Non-pigmented ciliary epithelial cell (primary cell): ENCODE data around the gene CALD1.

Experiments
- DNase-seq: peaks from one replicate; pipeline ENCODE4 v3.0.0-alpha.2; 2010; ENCODE audit warnings: low read depth

Gene CALD1

GRCh38 chr7:134828361-134828760 lies 48.9 kb downstream of the CALD1 start:
- DNase-seq: no peak

- no peak for DNase-seq
Measured at GRCh38 chr7:134829380-134829986, 50.0 kb downstream of the CALD1 start.

DNA sequence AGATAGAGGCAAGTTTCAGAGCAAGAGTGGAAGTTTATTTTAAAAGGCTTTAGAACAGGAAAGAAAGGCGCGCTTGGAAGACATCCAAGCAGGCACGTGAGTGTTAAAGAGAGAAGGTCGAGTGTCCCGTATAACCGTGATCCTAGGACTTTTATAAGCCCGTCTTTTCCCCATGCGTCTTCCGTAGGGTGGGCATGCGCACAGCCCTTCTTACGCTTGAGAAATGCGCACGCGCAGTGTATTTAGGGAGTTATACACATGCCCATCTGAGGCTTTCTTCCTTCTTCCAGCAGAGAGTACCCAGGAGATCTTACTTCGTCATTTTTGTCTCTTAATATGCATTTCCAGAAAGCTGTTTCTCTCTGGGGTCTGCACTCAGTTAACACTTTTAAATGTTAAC lies 52.4 kb downstream of the CALD1 start:
- DNase-seq: no peak

DNA sequence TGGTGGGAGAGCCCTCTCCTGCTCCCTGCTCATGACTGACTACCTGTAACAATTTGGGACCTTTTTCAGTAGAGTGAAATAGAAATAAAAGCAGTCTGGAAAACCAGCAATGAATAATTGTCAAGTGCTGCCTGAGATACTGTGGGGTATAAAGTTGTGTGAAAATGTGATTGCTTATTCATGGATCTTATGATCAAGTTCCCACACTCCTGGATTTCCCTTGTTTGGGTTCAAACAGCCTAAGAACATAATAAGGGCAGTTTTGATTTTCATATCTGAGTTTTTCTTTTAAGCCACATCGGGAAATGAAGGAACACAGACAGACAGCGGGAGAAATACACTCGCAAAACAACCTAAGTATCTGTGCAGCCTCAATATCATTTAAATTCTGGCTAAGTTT lies 52.9 kb downstream of the CALD1 start:
- no peak for DNase-seq

DNA sequence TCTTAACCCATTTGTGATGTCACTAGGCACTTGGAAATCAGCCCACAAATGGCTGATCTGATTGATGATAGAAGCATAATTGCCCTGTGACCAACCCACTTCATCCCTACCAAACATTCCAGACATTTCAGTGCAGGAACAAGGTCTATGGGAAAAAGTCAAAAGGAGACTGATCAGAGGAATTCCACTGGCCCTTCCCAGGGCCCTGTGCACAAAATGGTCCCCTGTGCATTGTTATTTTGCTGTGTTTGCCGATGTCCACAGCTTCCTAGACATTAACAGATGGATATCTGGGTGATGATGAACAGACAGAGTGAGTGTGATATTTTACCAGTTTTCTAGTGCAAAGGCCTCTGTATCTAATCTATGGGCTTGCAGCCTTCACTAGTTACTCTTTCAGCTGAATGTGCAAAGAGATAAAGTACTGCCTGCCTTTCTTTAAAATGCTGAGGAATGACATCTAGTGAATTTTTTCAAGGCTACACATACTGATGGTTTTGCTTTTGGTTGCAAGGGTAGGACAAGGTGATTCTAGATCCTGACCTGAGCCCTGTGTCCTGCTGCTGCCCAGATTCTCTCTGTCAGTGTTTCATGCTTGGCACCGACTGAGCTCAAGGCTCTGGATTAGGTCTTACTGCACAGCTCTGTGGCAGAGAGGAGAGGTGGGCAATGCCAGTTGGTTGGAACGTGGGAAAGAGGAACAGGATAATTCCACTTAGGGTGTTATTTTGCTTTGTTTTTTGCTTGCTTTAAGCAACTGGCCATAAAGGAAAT lies 55.4 kb downstream of the CALD1 start:
- DNase-seq: no peak

DNA sequence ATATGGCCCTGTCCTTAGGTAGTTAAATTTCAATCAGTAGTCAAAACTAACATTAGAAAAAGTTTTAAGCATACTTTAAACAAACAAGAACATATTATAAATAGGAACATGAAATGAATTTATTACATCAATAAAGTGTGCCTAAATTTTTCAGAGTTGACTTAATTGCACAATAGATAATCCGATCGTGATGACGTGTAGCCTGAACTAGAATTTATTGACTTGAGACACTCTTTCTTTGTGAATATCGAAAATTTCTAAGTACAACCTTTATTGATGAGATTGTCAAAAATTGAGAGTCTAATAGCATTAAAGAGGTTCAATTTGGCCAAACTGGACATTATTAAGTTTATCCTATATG lies 56.0 kb downstream of the CALD1 start:
- DNase-seq: no peak

- DNase-seq: no peak
Measured at GRCh38 chr7:134836447-134836846, 57.0 kb downstream of the CALD1 start.

- DNase-seq: no peak
Measured at GRCh38 chr7:134839298-134839697, 59.9 kb downstream of the CALD1 start.

GRCh38 chr7:134842062-134842461 lies 62.6 kb downstream of the CALD1 start:
- DNase-seq: no peak

GRCh38 chr7:134842886-134843430 lies 63.5 kb downstream of the CALD1 start:
- no peak for DNase-seq

DNA sequence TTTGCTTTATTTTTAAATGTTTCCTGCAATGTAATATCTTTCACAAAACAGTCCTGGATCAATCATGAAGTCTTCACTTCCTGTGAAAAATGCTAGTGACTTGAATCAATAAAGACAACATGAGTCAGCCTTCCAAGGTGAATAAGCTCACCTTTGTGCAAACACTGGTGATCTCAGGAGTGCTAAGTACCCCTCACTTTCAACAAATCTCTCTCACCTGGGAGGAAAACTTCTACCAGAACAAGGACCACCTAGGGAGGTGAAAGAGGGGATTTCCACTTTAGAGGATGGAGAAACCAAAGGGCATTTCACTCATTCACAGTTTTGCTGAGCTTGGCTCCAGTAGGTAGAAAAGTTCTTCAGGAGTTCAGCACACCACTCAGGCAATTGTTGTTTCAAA lies 64.8 kb downstream of the CALD1 start:
- DNase-seq: no peak

- DNase-seq: no peak
Measured at GRCh38 chr7:134845461-134845860, 66.0 kb downstream of the CALD1 start.

DNA sequence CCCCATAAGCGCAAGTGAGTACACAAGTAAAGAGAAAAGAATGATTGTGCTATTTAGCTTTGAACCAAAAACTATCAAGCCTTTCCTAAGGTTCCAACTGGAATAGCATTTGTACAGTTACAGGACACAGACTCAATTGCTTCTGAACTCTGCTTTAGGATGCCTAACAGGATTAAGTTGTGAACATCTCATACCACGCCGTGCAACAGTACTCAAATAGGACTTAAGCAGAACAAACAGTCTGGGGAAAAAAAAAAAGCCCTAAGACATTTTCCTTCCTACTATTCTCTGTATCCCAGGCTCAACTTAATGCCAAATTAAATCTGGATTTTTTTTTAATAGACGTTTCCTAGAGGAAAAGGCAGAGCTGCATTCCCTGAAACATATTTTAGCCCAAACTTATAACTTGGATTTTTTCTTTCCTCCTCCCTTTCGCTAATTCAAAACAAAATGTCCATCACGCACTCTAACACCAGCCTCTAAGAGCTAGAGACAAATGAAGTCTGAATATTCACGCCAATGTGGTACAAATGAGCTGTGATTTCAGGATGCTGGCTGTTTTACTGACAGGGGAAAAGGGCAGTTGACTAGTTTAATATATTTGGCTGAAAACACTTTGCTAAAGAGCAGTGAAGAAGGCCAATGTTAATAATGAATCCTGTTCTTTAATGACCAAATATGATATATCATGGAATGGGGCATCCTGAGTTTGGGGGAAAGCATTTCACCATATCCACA lies 68.6 kb downstream of the CALD1 start:
- DNase-seq: no peak

GRCh38 chr7:134850066-134850465 lies 70.6 kb downstream of the CALD1 start:
- no peak for DNase-seq

DNA sequence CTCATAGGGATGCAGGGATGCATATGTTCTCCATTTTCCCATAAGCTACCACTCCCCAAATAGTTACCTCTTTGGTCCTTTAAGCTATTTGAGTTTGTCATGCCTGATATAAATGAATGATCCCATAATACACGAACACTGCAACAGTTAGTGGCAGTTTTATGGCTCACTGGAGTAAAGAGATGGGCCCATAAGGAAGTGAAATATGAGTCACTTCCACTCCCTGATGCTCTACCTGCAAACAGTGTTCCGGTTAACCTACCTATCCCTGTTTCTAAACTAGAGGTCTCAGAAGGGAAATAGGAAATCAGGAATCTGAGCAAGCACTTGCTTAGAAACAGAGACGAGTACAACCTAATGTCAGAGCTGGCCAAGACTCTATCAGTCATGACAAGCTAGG lies 71.7 kb downstream of the CALD1 start:
- no peak for DNase-seq

DNA sequence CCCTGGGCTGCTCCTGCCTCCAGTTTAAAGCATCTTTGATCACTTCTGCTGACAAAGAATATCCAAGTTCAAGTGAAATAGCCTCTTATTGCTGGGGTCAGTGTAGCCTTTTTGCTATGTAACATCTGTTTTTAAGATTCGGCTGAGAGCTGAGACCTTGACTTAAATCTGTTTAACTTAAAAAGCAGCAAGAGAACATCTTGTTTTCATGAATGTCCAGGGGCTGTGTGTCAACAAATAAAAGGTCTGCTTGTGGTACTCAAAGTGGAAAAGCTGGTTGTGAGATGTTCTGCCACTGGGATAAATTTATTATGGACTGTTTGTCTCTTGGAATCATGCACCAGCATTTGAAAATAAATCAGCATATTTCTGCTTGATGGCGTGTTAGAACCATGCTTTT lies 73.2 kb downstream of the CALD1 start:
- DNase-seq: no peak

- no peak for DNase-seq
Measured at GRCh38 chr7:134854816-134855215, 75.4 kb downstream of the CALD1 start.

DNA sequence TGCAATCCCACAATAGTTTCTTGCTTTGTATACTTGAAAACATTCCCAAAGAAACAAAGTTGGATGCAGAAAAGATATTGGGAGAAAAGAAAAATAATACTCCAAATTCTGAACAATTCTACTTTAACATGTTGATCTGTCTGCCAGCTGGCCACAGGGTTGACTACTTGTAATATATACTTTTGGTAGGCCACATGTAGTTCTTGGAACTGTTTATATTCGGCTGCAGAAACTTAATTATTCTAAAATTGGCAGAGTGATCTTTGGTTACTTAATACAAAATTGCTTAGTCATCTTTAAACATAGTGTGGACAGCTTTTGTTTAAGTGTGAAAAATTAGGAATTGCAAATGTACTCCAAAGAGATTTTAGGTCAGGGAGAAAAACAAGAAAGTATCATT lies 76.0 kb downstream of the CALD1 start:
- DNase-seq: no peak

DNA sequence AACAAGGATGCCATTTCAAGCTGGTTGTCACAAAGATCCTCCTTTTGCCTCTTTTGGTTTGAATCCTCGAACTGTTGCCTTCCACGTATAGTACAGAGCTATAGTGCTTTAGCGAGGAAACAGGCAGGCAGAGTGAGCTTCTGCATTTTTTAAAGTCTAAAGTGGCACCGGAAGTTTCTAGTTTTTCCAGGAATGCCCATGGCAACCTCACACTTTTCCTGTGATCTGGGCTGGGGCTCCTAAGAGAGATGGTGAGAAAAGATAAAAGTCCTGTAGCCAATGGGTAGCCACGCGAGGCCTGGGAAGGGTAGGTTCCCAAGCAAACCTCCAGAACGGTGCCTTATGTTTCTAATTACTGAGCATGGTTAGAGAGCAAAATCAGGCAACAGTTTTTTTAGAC lies 76.7 kb downstream of the CALD1 start:
- DNase-seq: no peak

DNA sequence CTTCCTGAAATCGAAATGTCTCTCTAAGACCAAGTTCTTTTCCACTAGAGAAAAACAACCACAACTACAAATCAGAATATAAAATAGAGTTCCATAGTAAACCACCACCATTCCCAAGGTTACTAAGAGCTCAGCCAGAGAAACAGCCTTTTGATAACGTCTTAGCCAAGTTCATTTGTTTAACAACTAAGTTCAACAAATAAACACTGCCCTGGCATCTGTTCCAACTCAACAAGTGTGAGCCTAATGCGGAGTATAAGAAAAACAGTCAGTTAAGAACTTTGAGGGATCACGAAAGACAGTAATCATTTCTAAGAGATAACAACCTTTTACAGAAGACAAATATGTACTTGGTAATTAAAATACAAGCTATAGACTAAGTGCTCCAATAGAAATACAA lies 77.3 kb downstream of the CALD1 start:
- no peak for DNase-seq

GRCh38 chr7:134857958-134858357 lies 78.5 kb downstream of the CALD1 start:
- DNase-seq: no peak

DNA sequence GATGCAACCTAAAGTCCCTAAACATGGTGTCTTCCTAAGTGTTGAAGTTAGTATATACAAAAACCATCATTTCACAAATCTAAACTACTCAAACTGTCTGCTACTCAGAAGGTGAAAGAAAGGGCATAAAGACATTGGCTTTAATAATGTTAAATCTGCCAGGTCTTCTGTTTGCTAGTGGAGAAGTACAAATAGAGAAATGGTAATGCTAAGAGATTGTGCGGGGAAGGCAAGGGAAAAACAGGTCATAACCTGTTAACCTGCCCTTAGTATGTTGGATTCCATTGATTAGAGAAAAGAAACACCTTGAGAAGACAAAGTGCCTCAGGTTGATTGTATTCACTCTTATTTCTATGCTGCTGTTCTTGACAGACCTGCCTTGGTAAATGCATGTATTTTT lies 80.3 kb downstream of the CALD1 start:
- DNase-seq: no peak
